ENCODE results near the gene PARVG. TPM values are rescaled to one million over a fixed set of nuclear protein-coding genes. Genes with fewer than 3 reads are reported as not detected.

The PARVG gene
- total and polyA plus RNA-seq, 2 of the 13 experiments (the other 11 are each of a cell fraction or from before 2014, with no cell fraction given), result not detected

GRCh38 chr22:44245867-44246266, 65.1 kb downstream of the PARVG start (continued):
- no peak for TF ChIP-seq ZFAT (CRISPR knock-in tag; conservative IDR thresholded peaks at IDR 0.05)
- no peak for TF ChIP-seq NFKB2 (CRISPR knock-in tag; IDR thresholded peaks at IDR 0.05; ENCODE audit: borderline replicate concordance)
- no peak for TF ChIP-seq TCF7L2 (IDR thresholded peaks at IDR 0.05; ENCODE audit: low read depth, low read length)
- no peak for TF ChIP-seq NFE2L2 (IDR thresholded peaks at IDR 0.05; ENCODE audit: low read length)
- no peak for TF ChIP-seq NFYC (CRISPR knock-in tag; IDR thresholded peaks at IDR 0.05)
- TF ChIP-seq YEATS4 (CRISPR knock-in tag; IDR thresholded peaks at IDR 0.05; ENCODE audit: borderline replicate concordance), result no peak
- TF ChIP-seq ARID3A (IDR thresholded peaks at IDR 0.05; ENCODE audit: low read depth, low read length), result no peak
- TF ChIP-seq ZBTB25 (CRISPR knock-in tag; IDR thresholded peaks at IDR 0.05), result no peak
- TF ChIP-seq ZC3H13 (CRISPR knock-in tag; IDR thresholded peaks at IDR 0.05), result no peak
- TF ChIP-seq ZBTB38 (CRISPR knock-in tag; IDR thresholded peaks at IDR 0.05), result no peak
- TF ChIP-seq JARID2 (CRISPR knock-in tag; IDR thresholded peaks at IDR 0.05; ENCODE audit: insufficient replicate concordance), result no peak
- no peak for TF ChIP-seq ZNF460 (CRISPR knock-in tag; IDR thresholded peaks at IDR 0.05; ENCODE audit: borderline replicate concordance)
- no peak for TF ChIP-seq CCDC6 (CRISPR knock-in tag; IDR thresholded peaks at IDR 0.05)
- no peak for TF ChIP-seq DR1 (CRISPR knock-in tag; IDR thresholded peaks at IDR 0.05)
